Measurements from ENCODE around the gene LMO1. TPM values are rescaled to one million over a fixed set of nuclear protein-coding genes. Genes with fewer than 3 reads are reported as not detected.

Gene LMO1
- total RNA-seq, 1 donor from 2014 or later, result not detected

DNA sequence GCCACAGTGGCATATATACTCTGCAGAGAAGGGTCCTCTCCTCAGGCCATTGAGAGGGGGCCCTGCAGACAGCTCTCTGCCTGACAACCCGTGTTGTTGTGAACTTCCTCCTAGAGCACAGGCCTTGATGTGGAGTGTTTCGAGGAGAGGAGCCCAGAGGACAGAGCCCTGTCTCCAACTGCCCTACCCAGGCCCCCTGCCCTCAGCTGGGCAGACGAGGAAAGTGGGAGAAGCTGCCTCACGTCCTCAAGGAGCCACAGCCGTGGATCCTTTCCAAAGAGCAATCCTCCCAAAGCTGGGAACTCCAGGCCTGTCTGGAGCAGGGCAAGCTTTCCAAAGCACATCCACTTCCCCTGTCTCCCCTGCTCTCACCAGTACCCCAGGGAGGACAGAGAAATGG is 10.7 kb downstream of the LMO1 start:
- ATAC-seq, result no peak
- H3K27me3 ChIP-seq, result no peaks in the 10 kb centered on the region
- TF ChIP-seq, protein P1, sequence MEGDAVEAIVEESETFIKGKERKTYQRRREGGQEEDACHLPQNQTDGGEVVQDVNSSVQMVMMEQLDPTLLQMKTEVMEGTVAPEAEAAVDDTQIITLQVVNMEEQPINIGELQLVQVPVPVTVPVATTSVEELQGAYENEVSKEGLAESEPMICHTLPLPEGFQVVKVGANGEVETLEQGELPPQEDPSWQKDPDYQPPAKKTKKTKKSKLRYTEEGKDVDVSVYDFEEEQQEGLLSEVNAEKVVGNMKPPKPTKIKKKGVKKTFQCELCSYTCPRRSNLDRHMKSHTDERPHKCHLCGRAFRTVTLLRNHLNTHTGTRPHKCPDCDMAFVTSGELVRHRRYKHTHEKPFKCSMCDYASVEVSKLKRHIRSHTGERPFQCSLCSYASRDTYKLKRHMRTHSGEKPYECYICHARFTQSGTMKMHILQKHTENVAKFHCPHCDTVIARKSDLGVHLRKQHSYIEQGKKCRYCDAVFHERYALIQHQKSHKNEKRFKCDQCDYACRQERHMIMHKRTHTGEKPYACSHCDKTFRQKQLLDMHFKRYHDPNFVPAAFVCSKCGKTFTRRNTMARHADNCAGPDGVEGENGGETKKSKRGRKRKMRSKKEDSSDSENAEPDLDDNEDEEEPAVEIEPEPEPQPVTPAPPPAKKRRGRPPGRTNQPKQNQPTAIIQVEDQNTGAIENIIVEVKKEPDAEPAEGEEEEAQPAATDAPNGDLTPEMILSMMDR (IDR thresholded peaks at IDR 0.05), result no peak
- no peaks in the 10 kb centered on the region for H3K9me3 ChIP-seq
- intact Hi-C loops (cut with DNase I), result no loop called here
- no peak overlapping the region for H3K27ac ChIP-seq
- no peak overlapping the region for H3K4me3 ChIP-seq
- no peaks in the 10 kb centered on the region for H3K36me3 ChIP-seq
- H3K4me1 ChIP-seq, result no peaks in the 10 kb centered on the region
- DNase-seq, result peak; percentile 34

DNA sequence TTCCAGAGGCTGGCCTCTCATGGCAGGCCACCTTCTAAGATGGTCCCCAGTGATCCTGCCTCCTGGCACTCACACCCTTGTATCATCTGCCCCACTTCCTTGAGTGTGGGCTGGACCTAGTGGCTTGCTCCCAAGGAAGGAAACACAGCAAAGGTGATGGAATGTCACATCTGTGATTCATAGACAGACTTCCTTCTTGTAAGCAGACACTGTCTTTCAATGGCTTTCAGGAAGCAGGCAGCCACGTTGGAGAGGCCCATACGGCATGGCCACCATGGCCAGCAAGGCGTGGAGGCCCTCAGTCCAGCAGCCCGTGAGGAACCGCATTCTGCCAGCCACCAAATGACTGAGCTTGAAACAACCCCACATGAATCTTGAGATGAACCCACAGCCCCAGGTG is 11.3 kb downstream of the LMO1 start:
- TF ChIP-seq, protein P1 (IDR thresholded peaks at IDR 0.05), result no peak
- Histone ChIP-seq H3K9me3 (no peaks in the 10 kb centered on the region), H3K36me3 (no peaks in the 10 kb centered on the region), H3K27me3 (no peaks in the 10 kb centered on the region), H3K27ac (no peak overlapping the region), H3K4me1 (no peaks in the 10 kb centered on the region), H3K4me3 (no peak overlapping the region)
- intact Hi-C loops (cut with DNase I), result no loop called here
- peak; percentile 27 for DNase-seq
- no peak for ATAC-seq

DNA sequence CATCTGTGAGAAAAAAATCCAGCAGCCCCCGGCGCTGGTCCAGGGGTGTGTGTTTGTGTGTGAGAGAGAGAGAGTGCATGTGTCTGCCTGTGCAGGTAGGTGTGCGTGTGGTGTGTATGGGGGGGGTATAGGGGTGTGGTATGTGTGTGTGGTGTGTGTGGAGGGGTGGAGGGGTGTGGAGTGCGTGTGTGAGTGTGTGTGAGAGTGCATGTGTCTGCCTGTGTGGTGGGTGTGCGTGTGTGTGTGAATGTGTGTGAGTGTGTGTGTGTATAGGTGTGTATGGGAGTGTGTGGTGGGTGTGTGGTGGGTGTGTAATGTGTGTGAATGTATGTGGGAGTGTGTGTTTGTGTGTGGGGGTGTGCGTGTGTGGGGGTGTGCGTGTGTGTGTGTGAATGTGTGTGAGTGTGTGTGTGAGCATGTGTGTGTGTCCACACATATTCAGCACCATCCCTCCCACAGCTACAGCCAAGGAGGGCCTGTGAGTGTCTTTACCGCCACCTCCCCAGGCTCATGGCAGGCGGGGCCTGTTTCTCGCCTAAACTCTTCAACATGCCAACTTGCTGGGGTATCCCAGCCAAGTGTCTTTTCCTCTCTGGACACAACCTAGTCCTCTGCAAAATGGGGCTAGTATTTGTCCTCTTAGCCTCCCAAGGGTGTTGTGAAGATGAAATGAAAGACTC is 11.9 kb downstream of the LMO1 start:
- Histone ChIP-seq H3K4me1 (no peaks in the 10 kb centered on the region), H3K4me3 (no peak overlapping the region), H3K27ac (no peak overlapping the region), H3K9me3 (no peaks in the 10 kb centered on the region), H3K36me3 (no peaks in the 10 kb centered on the region), H3K27me3 (no peaks in the 10 kb centered on the region)
- DNase-seq, result peak; percentile 38
- ATAC-seq, result peak; percentile 6
- TF ChIP-seq, protein P1 (IDR thresholded peaks at IDR 0.05), result no peak
- intact Hi-C loops (cut with DNase I), result no loop called here

DNA sequence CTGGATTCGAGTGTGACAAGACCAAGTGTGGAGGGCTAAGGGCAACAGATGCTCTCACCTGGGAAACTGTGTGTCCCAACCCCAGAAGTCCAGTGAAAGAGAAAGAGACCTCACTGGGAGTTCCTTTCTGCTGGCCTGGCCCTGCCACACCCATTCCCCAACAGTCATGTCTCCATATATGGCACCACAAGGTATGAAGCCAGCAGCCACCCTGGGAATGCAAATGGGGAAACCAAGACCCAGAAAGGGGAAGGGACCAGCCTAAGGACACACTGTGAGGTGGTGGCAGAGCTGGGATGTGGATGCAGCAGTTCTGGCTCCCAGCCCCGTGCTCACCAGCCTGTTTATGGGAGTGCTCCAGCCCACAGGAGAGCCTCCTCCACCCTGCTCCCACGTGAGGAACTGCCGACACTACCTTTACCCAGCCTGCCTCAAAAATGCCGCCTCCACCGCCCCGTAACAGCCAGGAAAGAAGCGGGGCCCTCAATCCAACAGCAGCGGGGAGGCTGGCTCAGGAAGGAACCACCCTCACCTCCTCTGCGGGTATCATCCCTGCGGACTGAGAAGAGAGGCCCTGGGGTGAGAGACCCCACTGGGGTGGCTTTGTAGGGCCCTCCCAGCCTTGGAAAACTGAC is 12.6 kb downstream of the LMO1 start:
- H3K27me3 ChIP-seq, result no peaks in the 10 kb centered on the region
- no peak for ATAC-seq
- H3K27ac ChIP-seq, result no peak overlapping the region
- intact Hi-C loops (cut with DNase I), result no loop called here
- H3K9me3 ChIP-seq, result no peaks in the 10 kb centered on the region
- H3K36me3 ChIP-seq, result no peaks in the 10 kb centered on the region
- H3K4me1 ChIP-seq, result no peaks in the 10 kb centered on the region
- no peak overlapping the region for H3K4me3 ChIP-seq
- DNase-seq, result peak; percentile 37
- TF ChIP-seq, protein P1 (IDR thresholded peaks at IDR 0.05), result no peak

DNA sequence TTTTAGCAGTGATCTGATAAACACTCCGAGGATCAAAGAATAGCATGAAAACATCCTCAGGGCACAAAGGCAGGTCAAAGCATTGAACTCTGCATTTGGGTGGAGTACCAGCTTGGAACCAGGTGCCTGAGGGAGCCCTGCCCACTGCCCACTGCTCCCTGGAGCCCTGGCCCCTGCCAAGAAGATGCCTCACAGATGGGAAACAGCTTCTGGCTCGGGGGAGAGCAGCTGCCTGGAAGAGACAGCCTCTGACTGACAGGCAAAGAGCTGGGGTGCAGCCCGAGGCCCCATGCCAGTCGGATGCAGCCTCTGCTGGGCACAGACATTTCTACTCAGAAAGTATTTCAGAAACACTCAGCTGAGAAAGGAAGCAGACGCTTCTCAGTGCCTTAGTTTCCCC is 13.2 kb downstream of the LMO1 start:
- TF ChIP-seq, protein P1 (IDR thresholded peaks at IDR 0.05), result no peak
- no peaks in the 10 kb centered on the region for H3K9me3 ChIP-seq
- ATAC-seq (no peak), DNase-seq (peak; percentile 22)
- intact Hi-C loops (cut with DNase I), result no loop called here
- H3K27ac ChIP-seq, result no peak overlapping the region
- H3K27me3 ChIP-seq, result no peaks in the 10 kb centered on the region
- H3K4me1 ChIP-seq, result no peaks in the 10 kb centered on the region
- no peaks in the 10 kb centered on the region for H3K36me3 ChIP-seq
- no peak overlapping the region for H3K4me3 ChIP-seq
